Measurements from ENCODE around the gene C10orf71. TPM values are rescaled to one million over a fixed set of nuclear protein-coding genes. Genes with fewer than 3 reads are reported as not detected.

C10orf71 gene
- polyA plus RNA-seq, 1 donor from 2014 or later = not detected

DNA sequence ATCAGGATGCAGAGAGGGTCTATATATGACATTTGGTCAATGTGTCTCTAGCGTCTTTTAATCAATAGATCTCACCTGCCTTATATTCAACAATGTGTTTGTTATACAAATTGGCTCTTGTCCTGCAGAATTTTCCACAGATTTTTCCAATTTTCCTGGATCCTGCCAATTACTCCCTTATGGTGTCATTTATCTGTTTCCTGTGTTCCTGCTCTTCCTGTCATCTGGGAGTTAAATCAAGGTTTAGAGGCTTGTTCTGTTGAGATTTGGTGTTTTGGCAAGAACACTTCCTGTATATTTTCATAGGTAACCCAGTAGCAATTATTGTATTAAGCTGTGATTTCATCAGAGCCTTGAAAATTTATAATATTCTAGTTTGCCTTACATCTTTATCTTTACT is 8.8 kb upstream of the C10orf71 start:
- Histone ChIP-seq H3K9me2 (ENCODE audit: insufficient read depth, low read length) (no peaks in the 10 kb centered on the region), H3K79me2 (replicated peaks; ENCODE audit: insufficient read depth, low read length) (no peaks in the 10 kb centered on the region), H3K27ac (ENCODE audit: low read length) (no peak overlapping the region), H3K9ac (ENCODE audit: low read length) (no peak overlapping the region), H3K36me3 (ENCODE audit: insufficient read depth, low read length) (no peaks in the 10 kb centered on the region), H3F3A (ENCODE audit: insufficient read depth, low read length, poor library complexity, severe bottlenecking) (no peaks in the 10 kb centered on the region), H3K9me3 (ENCODE audit: low read length) (no peaks in the 10 kb centered on the region), H3K4me2 (ENCODE audit: low read length) (no peak overlapping the region), H2AFZ (ENCODE audit: low read depth, low read length) (no peak overlapping the region), H3K27me3 (ENCODE audit: insufficient read depth, low read depth, low read length) (no peaks in the 10 kb centered on the region), H3K4me3 (ENCODE audit: low read length) (no peak overlapping the region), H4K20me1 (ENCODE audit: insufficient read depth) (no peaks in the 10 kb centered on the region)
- TF ChIP-seq MXI1 (conservative IDR thresholded peaks at IDR 0.05; ENCODE audit: poor library complexity, severe bottlenecking) (no peak), SMC3 (conservative IDR thresholded peaks at IDR 0.05; ENCODE audit: poor library complexity) (no peak), EZH2 (IDR thresholded peaks at IDR 0.05; ENCODE audit: borderline replicate concordance, insufficient read depth, low read length, poor library complexity, severe bottlenecking) (no peak), POLR2AphosphoS5 (IDR thresholded peaks at IDR 0.05) (no peak), RAD21 (conservative IDR thresholded peaks at IDR 0.05) (no peak), TAF1 (IDR thresholded peaks at IDR 0.05; ENCODE audit: low read depth) (no peak), EP300 (conservative IDR thresholded peaks at IDR 0.05; ENCODE audit: poor library complexity, severe bottlenecking) (no peak), CTCF (IDR thresholded peaks at IDR 0.05; ENCODE audit: poor library complexity, severe bottlenecking) (no peak)
- TF ChIP-seq, protein P1, sequence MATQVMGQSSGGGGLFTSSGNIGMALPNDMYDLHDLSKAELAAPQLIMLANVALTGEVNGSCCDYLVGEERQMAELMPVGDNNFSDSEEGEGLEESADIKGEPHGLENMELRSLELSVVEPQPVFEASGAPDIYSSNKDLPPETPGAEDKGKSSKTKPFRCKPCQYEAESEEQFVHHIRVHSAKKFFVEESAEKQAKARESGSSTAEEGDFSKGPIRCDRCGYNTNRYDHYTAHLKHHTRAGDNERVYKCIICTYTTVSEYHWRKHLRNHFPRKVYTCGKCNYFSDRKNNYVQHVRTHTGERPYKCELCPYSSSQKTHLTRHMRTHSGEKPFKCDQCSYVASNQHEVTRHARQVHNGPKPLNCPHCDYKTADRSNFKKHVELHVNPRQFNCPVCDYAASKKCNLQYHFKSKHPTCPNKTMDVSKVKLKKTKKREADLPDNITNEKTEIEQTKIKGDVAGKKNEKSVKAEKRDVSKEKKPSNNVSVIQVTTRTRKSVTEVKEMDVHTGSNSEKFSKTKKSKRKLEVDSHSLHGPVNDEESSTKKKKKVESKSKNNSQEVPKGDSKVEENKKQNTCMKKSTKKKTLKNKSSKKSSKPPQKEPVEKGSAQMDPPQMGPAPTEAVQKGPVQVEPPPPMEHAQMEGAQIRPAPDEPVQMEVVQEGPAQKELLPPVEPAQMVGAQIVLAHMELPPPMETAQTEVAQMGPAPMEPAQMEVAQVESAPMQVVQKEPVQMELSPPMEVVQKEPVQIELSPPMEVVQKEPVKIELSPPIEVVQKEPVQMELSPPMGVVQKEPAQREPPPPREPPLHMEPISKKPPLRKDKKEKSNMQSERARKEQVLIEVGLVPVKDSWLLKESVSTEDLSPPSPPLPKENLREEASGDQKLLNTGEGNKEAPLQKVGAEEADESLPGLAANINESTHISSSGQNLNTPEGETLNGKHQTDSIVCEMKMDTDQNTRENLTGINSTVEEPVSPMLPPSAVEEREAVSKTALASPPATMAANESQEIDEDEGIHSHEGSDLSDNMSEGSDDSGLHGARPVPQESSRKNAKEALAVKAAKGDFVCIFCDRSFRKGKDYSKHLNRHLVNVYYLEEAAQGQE (IDR thresholded peaks at IDR 0.05; ENCODE audit: borderline replicate concordance) = no peak

GRCh38 chr10:49290607-49291006 is 8.4 kb upstream of the C10orf71 start:
- Histone ChIP-seq H3K36me3 (ENCODE audit: insufficient read depth, low read length) (no peaks in the 10 kb centered on the region), H2AFZ (ENCODE audit: low read depth, low read length) (no peak overlapping the region), H3K4me2 (ENCODE audit: low read length) (no peak overlapping the region), H3K27ac (ENCODE audit: low read length) (no peak overlapping the region), H3K9ac (ENCODE audit: low read length) (no peak overlapping the region), H3K27me3 (ENCODE audit: insufficient read depth, low read depth, low read length) (no peaks in the 10 kb centered on the region), H3K9me2 (ENCODE audit: insufficient read depth, low read length) (no peaks in the 10 kb centered on the region), H4K20me1 (ENCODE audit: insufficient read depth) (no peaks in the 10 kb centered on the region), H3K79me2 (replicated peaks; ENCODE audit: insufficient read depth, low read length) (no peaks in the 10 kb centered on the region), H3F3A (ENCODE audit: insufficient read depth, low read length, poor library complexity, severe bottlenecking) (no peaks in the 10 kb centered on the region), H3K9me3 (ENCODE audit: low read length) (no peaks in the 10 kb centered on the region), H3K4me3 (ENCODE audit: low read length) (no peak overlapping the region)
- no peak for TF ChIP-seq CTCF (IDR thresholded peaks at IDR 0.05; ENCODE audit: poor library complexity, severe bottlenecking)
- TF ChIP-seq EP300 (conservative IDR thresholded peaks at IDR 0.05; ENCODE audit: poor library complexity, severe bottlenecking) = no peak
- TF ChIP-seq TAF1 (IDR thresholded peaks at IDR 0.05; ENCODE audit: low read depth) = no peak
- TF ChIP-seq RAD21 (conservative IDR thresholded peaks at IDR 0.05) = no peak
- TF ChIP-seq EZH2 (IDR thresholded peaks at IDR 0.05; ENCODE audit: borderline replicate concordance, insufficient read depth, low read length, poor library complexity, severe bottlenecking) = no peak
- TF ChIP-seq, protein P1 (IDR thresholded peaks at IDR 0.05; ENCODE audit: borderline replicate concordance) = no peak
- TF ChIP-seq MXI1 (conservative IDR thresholded peaks at IDR 0.05; ENCODE audit: poor library complexity, severe bottlenecking) = no peak
- no peak for TF ChIP-seq SMC3 (conservative IDR thresholded peaks at IDR 0.05; ENCODE audit: poor library complexity)
- no peak for TF ChIP-seq POLR2AphosphoS5 (IDR thresholded peaks at IDR 0.05)

Measured in neural cell (in vitro differentiated cells).